ENCODE data around the gene RELN. TPM values are rescaled to one million over a fixed set of nuclear protein-coding genes. Genes with fewer than 3 reads are reported as not detected.

RELN gene
- total and polyA plus RNA-seq, 2 donors (not counting 1 experiment from before 2014, with no cell fraction given): 0.33 to 31.8 TPM

DNA sequence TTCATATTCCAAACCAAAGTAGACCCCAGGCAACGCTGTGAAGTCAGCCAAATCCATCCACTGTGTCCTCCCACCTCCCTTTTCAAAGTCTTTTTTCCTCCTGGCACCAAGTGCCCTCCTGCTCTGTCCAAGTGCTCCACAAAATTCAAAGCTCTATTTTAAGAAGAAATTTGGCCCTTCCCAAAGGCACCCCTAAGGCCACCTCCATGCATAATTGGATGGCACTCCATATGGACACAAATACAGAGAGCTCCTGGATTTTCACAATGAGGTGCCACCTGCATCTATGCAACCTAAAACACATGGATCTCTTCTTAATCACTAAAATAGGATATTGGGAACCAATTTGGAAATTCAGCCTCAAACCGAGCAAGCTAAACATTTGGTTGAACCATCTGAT lies 121.6 kb downstream of the RELN start:
- Histone ChIP-seq H3K9ac (ENCODE audit: insufficient read depth, low read length) (no peak overlapping the region), H3K4me3 (replicated peaks in 1 of 4; ENCODE audit: control extremely low read depth in 1 of 4, insufficient read depth in 1 of 4, low read depth in 3 of 4, low read length in 4 of 4) (no peak overlapping the region), H3K4me2 (ENCODE audit: extremely low read depth, insufficient read depth, low read length) (no peak overlapping the region), H2AFZ (ENCODE audit: low read length) (no peak overlapping the region), H3K9me3 (ENCODE audit: control insufficient read depth, insufficient read depth, low read depth, low read length) (no peaks in the 10 kb centered on the region), H3K27me3 (ENCODE audit: control insufficient read depth, insufficient read depth, low read length) (no peaks in the 10 kb centered on the region), H3K27ac (ENCODE audit: insufficient read depth, low read length) (no peak overlapping the region), H4K20me1 (ENCODE audit: control insufficient read depth, extremely low read depth, insufficient read depth, low read length) (no peaks in the 10 kb centered on the region), H3K4me1 (ENCODE audit: control insufficient read depth, extremely low read depth, insufficient read depth, low read length) (no peaks in the 10 kb centered on the region), H3K36me3 (ENCODE audit: control insufficient read depth, insufficient read depth, low read length) (no peaks in the 10 kb centered on the region), H3K79me2 (ENCODE audit: control insufficient read depth, insufficient read depth, low read length) (no peaks in the 10 kb centered on the region)
- TF ChIP-seq CTCF (conservative IDR thresholded peaks at IDR 0.05 in 1 of 2, IDR thresholded peaks at IDR 0.05 in 1 of 2; ENCODE audit: low read depth in 1 of 2, low read length in 2 of 2): no peak
- TF ChIP-seq EZH2 (IDR thresholded peaks at IDR 0.05; ENCODE audit: low read length, missing control alignments): no peak
- no peak for DNase-seq (ENCODE audit: low read depth in 2 of 2)

GRCh38 chr7:103866919-103867318 lies 122.5 kb downstream of the RELN start:
- Histone ChIP-seq H3K4me3 (replicated peaks in 1 of 4; ENCODE audit: control extremely low read depth in 1 of 4, insufficient read depth in 1 of 4, low read depth in 3 of 4, low read length in 4 of 4) (no peak overlapping the region), H3K4me2 (ENCODE audit: extremely low read depth, insufficient read depth, low read length) (no peak overlapping the region)

GRCh38 chr7:103865442-103865841 lies 124.0 kb downstream of the RELN start:
- H3K4me2 ChIP-seq (ENCODE audit: extremely low read depth, insufficient read depth, low read length): no peak overlapping the region
- H3K79me2 ChIP-seq (ENCODE audit: control insufficient read depth, insufficient read depth, low read length): no peaks in the 10 kb centered on the region
- H3K27me3 ChIP-seq (ENCODE audit: control insufficient read depth, insufficient read depth, low read length): no peaks in the 10 kb centered on the region
- H3K27ac ChIP-seq (ENCODE audit: insufficient read depth, low read length): no peak overlapping the region
- no peaks in the 10 kb centered on the region for H3K36me3 ChIP-seq (ENCODE audit: control insufficient read depth, insufficient read depth, low read length)
- H2AFZ ChIP-seq (ENCODE audit: low read length): no peak overlapping the region
- no peak for TF ChIP-seq CTCF (conservative IDR thresholded peaks at IDR 0.05 in 1 of 2, IDR thresholded peaks at IDR 0.05 in 1 of 2; ENCODE audit: low read depth in 1 of 2, low read length in 2 of 2)
- TF ChIP-seq EZH2 (IDR thresholded peaks at IDR 0.05; ENCODE audit: low read length, missing control alignments): no peak
- no peaks in the 10 kb centered on the region for H4K20me1 ChIP-seq (ENCODE audit: control insufficient read depth, extremely low read depth, insufficient read depth, low read length)
- H3K9ac ChIP-seq (ENCODE audit: insufficient read depth, low read length): no peak overlapping the region
- H3K9me3 ChIP-seq (ENCODE audit: control insufficient read depth, insufficient read depth, low read depth, low read length): no peaks in the 10 kb centered on the region
- no peak overlapping the region for H3K4me3 ChIP-seq (replicated peaks in 1 of 4; ENCODE audit: control extremely low read depth in 1 of 4, insufficient read depth in 1 of 4, low read depth in 3 of 4, low read length in 4 of 4)
- H3K4me1 ChIP-seq (ENCODE audit: control insufficient read depth, extremely low read depth, insufficient read depth, low read length): no peaks in the 10 kb centered on the region
- DNase-seq (ENCODE audit: low read depth in 2 of 2): no peak

More at GRCh38 chr7:103866919-103867318, 122.5 kb downstream of the RELN start:
- H3K27me3 ChIP-seq (ENCODE audit: control insufficient read depth, insufficient read depth, low read length): no peaks in the 10 kb centered on the region
- TF ChIP-seq EZH2 (IDR thresholded peaks at IDR 0.05; ENCODE audit: low read length, missing control alignments) (no peak), CTCF (conservative IDR thresholded peaks at IDR 0.05 in 1 of 2, IDR thresholded peaks at IDR 0.05 in 1 of 2; ENCODE audit: low read depth in 1 of 2, low read length in 2 of 2) (no peak)
- H3K9me3 ChIP-seq (ENCODE audit: control insufficient read depth, insufficient read depth, low read depth, low read length): no peaks in the 10 kb centered on the region
- no peak for DNase-seq (ENCODE audit: low read depth in 2 of 2)
- H4K20me1 ChIP-seq (ENCODE audit: control insufficient read depth, extremely low read depth, insufficient read depth, low read length): no peaks in the 10 kb centered on the region
- H3K79me2 ChIP-seq (ENCODE audit: control insufficient read depth, insufficient read depth, low read length): no peaks in the 10 kb centered on the region
- H3K9ac ChIP-seq (ENCODE audit: insufficient read depth, low read length): no peak overlapping the region
- H3K27ac ChIP-seq (ENCODE audit: insufficient read depth, low read length): no peak overlapping the region
- H3K36me3 ChIP-seq (ENCODE audit: control insufficient read depth, insufficient read depth, low read length): no peaks in the 10 kb centered on the region
- H2AFZ ChIP-seq (ENCODE audit: low read length): no peak overlapping the region
- no peaks in the 10 kb centered on the region for H3K4me1 ChIP-seq (ENCODE audit: control insufficient read depth, extremely low read depth, insufficient read depth, low read length)

All from fibroblast of lung (primary cell).